ENCODE results near the gene FLNC.

DNA sequence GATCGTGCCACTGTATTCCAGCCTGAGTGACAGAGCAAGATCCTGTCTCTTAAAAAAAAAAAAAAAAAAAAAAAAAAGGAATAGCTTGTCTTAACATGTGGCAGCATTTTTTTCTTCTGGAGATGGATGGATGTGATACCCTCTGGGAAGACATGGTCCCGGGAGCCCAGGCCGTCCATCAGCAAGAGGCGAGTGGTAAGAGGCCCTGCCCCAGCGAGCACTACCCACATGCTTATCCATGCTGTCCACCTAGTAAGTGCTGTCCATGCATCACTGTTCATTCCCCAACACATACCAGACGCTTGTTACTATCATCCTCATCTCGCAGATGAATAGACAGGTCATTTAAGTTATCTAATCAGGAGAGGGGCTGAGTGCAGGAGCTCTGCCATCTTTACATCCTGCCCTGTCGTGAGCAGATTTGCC is 45.3 kb downstream of the FLNC start:
- TF ChIP-seq L3MBTL2 (conservative IDR thresholded peaks at IDR 0.05), result no peak
- no peak for TF ChIP-seq ELF4 (IDR thresholded peaks at IDR 0.05)
- TF ChIP-seq FOXK2 (IDR thresholded peaks at IDR 0.05), result no peak
- no peak for TF ChIP-seq SP1 (IDR thresholded peaks at IDR 0.05)
- TF ChIP-seq CTBP1 (IDR thresholded peaks at IDR 0.05; ENCODE audit: borderline replicate concordance), result no peak
